NCI-H2196 (cell line): ENCODE results near the gene CLCN7.

Experiments
- DNase-seq: peaks from one replicate; lab custom pipeline; 2025; ENCODE audit not compliant: unreplicated experiment; lab: John Stamatoyannopoulos, UW

Gene CLCN7, protein sequence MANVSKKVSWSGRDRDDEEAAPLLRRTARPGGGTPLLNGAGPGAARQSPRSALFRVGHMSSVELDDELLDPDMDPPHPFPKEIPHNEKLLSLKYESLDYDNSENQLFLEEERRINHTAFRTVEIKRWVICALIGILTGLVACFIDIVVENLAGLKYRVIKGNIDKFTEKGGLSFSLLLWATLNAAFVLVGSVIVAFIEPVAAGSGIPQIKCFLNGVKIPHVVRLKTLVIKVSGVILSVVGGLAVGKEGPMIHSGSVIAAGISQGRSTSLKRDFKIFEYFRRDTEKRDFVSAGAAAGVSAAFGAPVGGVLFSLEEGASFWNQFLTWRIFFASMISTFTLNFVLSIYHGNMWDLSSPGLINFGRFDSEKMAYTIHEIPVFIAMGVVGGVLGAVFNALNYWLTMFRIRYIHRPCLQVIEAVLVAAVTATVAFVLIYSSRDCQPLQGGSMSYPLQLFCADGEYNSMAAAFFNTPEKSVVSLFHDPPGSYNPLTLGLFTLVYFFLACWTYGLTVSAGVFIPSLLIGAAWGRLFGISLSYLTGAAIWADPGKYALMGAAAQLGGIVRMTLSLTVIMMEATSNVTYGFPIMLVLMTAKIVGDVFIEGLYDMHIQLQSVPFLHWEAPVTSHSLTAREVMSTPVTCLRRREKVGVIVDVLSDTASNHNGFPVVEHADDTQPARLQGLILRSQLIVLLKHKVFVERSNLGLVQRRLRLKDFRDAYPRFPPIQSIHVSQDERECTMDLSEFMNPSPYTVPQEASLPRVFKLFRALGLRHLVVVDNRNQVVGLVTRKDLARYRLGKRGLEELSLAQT

DNA sequence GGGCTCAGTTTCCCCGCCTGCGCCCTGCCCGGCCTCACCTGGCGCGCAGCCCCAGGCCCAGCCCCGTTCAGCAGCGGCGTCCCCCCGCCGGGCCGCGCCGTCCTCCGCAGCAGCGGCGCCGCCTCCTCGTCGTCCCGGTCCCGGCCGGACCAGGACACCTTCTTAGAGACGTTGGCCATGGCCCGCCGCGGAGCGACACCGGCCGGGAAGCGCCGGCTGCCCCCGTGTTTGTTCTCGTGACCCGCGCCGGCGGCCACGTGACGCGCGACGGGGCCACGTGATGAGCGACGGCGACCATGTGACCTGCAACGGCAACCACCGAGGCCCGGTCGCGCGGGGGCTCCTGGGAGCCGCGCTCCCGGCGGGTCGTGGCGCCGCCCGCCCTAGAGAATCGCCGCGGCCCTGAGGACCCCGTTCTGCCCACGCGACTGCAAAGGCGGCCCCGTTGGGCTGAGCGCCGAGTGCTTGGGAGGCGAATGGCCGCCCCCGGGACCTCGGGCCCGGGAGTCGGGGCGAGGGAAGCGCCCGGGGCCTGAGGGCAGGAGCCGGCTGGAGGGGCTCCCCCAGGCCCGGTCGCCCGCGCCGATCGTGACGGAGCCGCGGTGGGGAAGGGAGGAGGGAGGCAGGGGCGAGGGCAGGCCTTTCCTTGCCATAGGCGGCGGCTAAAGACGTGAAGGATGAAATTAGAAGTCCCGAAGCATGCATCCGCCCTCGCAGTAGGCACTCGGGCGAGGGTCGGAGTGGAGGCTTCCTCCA lies at the start of gene CLCN7:
Gene CLCN7 (minus strand): TSS at position 233 of the 756 bp plus-strand sequence. CDS start 54 bp downstream, at position 179.
- DNase-seq, result peak; percentile 92

DNA sequence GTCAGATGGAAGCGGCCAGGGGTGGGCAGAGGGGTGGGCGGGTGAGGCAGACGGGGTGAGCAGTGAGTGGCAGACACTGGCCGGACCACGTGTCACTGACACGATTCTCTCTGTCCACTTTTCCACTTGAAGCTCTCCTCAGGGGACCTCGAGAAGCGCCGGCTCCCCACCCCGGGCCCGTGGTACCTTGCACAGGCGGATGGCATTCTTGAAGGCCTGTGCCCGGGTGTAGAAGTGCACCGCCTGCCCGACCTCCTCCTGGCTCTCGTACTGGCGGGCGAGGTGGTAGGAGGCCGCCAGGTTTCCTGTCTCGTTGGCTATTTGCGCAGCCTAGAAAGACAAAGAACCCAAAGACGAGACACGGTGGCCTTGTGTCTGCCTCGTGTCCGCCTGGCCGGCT lies 49.5 kb upstream of the CLCN7 start:
- DNase-seq, result no peak

DNA sequence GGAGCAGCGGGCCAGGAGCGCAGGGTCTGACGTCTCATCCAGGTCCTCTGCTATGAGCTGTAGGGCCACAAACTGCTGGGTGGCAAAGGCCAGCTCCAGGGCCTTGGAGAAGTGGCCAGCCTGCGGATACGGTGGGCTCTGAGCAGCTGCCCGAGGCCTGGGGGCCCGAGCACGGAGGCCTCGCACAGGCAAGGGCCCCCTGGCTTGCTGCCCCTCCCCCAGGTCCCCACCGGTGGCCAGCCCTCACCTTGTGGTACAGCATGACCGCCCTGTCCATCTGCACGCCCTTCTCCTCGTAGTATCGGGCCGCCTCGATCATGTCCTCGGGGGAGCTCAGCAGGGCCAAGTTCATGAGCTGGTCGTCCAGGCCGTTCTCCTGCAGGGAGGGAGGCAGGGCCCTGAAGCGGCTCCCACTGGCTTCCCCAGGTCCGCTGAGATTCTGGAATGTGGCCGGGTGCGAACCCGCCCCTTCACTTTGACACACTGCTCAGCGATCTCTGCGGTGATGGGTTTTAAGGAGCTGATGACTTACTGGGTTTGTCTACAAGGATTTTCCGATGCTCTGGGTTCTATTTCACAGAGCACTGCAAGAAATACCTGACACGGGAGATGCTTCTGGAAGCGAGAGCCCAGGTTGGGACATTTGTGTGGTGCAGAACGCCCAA lies 48.9 kb upstream of the CLCN7 start:
- no peak for DNase-seq

DNA sequence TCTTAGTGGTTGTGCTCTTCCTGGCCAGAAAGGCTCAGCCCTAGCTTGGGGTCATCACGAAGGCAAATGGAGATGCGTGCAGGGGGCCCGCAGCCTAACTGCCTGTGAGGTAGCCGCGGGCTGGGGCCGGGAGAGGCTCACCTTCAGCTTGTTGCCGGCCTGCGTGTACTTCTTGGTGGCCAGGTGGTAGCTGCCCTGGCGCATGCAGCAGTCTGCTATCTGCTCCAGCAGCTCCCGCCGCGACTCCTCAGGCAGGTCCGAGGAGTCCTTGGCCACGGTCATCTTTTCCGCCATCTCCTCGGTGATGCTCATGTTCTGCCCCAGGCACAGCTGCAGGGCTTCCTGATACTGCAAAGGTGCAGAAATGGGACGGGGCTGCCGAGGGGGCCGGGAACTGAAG lies 45.6 kb upstream of the CLCN7 start:
- DNase-seq, result no peak

DNA sequence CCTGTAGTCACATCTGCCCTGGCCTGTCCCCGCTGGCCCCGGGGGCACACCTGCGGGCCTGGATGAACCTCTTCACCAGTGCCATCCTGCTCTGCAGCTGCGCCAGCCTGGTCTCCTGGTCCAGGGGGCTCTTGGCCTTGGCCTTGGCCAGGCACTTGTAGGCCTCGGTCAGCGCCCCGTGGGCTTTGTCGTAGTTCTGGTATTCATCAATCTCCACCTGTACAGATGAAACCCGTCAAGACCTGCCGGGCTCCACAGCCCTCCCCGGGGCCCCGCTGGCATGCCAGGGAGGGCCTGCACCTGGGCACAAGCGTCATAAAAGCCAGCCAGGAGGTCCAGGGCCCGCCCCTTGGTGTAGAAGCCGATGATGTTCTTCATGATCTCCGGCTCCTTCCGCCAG lies 45.0 kb upstream of the CLCN7 start:
- no peak for DNase-seq

DNA sequence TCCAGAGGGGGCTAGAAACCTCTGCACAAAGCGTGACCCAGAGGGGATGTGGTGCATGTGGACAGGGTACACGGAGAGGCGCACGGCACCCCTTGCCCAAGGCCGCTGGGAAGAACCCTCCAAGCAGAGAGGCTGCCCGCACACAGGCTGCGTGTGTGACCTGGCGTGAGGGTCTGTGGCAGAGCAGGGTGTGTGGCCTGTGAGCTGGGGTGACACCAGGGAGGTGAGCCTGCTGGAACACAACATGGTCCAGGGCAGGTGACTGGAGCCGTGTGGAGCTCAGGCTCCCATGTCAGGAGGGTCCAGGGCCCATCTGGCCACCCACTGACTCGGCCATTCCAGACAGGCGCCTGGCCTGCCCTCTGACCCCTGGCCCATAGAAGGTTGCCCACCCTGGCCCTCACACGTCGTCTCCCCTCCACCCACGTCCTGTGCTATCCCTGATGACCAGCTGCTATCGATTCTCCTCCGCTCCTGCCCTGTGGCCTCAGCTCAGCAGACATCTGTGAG lies 43.9 kb upstream of the CLCN7 start:
- no peak for DNase-seq

DNA sequence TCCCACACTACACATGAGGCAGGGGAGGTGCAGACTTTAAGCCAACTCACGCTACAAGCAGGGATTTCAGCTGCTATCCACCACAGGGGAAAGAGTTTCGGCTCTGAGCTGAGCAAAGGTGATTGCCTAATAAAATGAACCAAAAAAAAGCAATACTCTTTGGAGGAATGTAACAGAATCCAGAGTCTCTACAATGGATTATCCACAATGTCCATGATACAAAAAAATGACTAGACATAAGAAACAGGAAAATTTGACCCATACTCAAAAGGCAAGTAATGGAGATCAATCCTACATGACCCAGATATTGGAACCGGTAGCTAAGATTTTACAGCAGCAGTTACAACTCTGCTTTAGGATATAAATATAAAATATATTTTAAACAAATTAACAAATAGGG lies 39.7 kb upstream of the CLCN7 start:
- DNase-seq, result no peak

DNA sequence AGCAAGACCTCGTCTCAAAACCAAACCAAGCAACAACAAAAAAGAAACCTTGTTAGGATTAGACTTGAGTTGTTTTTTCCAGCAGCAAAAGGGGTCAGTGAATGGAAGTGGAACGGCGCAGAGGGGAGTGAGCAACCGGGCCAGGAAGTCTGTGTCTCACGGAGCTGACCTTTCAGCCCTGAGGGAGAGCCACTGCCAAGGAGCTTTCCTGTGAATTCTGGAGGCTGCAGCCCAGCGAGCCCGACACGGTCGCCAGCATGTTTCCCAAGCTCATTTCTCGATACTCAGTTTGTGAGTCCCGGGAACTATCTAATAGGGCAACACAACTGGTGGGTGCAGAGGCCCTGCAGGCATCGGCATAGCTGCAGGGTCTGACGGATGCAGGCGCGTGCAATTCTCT lies 37.9 kb upstream of the CLCN7 start:
- DNase-seq, result no peak

DNA sequence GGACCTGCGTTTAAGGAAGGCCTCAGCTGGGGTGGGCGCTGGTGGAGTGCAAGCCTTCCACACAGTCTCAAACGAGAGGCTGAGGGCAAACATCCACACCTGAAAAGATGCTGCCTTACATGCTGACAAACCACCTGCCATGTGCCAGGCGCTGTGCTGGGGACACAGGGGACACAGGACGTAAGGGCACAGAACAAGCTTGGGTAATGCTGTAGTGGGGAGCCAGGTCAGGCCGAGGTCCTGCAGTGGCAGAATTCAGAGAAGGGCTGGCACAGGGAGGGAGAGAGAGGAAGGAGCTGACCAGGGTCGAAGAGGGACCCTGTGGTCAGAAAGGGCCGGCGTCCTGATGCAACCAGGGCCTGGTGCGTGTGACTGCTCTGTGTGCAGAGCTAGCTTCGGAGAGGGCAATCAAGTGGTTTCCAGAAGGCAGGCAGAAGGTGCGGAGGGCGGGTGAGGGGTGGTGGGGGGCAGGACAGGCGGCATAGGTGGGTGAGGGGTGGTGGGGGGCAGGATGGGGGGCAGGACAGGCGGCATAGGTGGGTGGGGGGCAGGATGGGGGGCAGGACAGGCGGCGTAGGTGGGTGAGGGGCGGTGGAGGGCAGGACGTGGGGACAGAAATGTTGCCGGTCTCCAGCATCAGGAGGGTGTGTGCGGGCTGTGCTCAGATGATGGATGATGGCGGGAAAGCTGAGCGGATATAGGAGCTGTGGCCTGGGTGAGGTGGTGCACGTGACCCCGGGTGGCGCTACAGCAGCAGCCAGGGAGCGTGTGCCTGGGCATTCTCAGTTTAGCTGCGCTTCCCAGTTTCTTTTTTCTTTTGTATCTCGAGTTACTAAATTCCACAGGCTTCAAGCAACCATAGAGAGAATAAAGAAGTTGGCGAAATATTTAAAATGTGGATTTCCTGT lies 37.1 kb upstream of the CLCN7 start:
- DNase-seq, result no peak

DNA sequence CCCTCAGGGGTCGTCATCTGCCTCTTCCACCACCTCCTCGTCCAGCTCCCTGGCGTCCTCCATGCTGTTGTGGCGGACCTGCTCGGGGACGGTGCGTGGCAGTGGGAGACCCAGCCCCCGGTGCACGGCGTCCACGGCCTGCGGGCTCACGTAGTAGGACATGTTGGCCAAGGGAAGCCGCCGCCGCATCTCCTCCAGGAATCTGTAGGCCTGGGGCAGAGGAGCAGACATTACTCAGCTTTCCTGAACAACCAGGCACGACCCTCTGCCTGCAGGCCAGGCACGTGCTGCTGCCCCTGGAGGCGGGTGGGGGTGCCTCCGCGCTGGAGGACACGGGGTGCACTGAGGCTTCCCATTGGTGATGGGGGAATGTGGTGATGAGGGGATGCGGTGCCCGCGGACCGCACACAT lies 36.1 kb upstream of the CLCN7 start:
- no peak for DNase-seq

DNA sequence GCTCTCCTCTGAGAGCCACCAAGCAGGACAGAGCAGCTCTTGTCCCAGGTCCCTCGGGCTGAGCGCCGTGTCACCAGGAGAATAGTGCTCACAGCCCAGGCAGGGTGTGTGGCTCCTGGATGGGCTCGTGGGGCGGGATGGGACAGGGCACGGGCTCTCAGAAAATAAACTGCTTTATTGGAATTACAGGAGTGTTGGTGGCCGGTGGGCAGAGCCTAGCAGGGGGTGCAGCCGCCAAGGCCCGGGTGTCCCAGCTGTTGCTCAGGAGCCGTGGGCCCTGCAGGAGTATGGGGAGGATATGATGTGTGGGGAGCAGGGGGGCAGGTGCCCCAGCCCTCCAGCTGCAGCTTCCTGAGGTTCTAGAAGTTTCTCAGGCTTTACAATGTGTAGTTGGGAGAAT lies 35.4 kb upstream of the CLCN7 start:
- no peak for DNase-seq

DNA sequence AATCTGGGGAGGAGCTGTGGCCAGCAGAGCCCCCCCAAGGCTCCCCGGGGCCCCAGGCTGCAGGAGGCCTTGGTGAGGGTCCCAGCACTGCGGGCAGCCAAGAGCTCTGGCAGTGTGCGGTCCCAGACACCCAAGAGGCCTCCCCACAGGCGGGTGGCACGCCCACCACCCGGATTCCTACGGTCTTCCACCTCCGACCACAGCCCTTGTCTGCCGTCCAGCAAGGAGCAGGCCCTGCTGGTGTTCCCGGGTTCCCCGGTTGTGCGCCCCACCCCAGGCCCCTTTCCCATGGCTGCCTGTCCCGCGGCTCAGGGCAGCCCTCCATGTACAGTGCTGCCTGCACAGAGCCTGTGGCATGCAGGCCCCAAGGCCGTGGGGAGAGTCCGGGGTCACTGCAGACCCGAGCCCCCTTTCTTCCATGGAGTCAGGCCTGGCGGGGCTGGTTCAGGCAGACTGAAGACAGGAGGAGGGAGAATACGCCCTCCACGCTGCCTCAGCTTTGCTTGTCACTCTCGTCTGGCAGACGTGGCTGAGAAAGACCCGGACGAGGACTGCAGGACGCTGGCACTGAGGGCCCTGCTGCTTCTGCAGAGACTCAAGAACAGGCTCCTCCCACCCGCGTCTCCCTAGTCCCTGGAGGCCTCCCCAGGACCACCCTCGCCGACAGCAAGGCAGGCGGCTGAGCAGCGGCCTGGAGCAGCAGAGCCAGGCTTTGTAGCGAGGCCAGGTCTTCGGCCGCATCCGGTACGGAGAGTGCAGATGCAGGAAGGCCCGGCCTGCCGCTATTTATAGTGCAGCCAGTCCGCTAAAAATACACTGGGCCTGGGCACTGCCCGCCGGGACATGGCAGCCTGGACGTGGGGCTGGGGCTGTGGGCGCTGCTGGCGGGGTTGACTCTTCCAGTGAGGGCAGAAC lies 34.7 kb upstream of the CLCN7 start:
- no peak for DNase-seq

DNA sequence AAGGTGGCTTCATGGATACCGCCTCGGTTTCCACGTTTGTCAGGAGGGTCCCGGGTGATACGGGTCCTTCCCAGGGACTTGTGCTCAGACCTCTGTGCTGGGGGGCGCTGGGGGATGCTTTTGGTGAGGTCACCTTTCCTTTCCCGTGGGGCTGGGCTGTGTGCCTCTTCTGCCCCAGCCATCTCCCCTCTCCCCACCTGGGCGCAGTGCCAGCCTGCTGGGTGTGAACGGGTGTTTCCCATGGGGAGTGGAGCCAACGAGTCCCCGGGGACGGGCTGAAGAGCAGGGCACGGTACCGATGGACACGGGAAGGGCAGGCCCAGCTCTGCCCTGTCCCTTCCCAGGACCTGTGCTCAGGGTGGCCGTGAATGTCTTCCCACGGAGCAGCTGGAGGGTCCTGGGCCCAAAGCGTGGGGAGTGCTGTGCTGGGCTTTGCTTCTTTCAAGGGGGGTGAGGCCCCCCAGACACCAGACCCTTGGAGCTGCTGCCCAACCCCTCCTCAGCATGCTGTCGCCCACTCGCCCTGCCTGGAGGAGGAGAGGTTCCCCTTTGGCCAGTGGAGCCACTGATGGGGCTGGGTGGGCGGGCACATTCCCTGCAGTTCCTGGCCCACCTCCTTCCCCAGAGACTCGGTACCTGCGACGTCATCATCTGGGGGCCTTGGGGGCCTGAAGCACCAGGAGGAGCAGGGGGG lies 33.8 kb upstream of the CLCN7 start:
- DNase-seq, result no peak

DNA sequence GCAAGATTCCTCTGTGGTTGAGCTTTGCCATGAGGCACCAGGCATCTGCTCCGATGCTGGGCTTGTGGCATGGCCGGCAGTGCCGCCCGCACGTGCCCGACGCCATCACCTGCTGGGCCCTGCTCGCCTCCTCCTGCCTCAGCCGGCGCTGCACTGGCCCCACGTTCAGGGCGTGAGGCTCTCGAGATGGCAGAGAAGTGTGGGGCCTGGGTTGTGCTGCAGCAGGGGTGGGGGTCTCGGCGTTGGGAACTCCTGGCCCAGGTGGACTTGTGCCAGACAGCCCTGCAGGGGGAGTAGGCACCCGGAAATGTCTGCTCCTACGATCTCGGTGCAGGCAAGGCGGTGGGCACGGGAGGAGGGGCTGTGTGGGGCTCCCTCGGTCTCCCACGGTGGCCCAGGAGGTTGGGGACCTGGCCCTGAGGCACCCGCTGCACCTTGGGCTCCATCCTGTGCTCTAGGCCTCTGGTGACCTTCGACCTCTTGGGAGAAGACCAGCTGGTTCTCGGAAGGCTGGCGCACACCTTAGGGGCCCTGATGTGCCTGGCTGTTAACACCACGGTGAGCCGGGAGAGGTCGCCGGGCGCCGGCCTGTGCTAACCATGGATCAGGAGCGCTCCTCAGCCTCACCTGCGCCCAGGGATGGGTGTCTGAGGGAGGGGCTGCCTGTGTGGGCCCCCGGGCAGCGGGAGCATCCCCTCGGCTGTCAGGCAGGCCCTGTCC lies 31.8 kb upstream of the CLCN7 start:
- no peak for DNase-seq

DNA sequence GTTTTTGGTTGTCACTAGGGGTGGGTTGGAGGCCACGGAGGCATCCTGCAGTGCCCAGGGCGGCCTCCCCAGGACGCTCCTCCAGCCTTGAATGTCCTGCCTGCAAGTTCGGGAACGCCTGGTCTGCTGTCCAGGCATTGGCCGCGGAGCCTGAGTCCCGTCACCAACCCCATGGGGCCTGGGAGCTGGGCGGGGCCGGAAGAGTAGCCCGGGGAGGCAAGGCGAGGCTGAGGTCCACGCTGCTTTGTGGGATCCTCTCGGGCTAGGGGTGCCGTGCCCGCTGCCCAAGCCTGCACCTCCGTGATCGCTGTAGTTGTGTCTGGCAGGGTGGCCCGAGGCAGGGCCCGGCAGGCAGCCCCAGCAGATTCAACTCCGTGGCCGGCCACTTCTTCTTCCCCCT lies 31.1 kb upstream of the CLCN7 start:
- no peak for DNase-seq

DNA sequence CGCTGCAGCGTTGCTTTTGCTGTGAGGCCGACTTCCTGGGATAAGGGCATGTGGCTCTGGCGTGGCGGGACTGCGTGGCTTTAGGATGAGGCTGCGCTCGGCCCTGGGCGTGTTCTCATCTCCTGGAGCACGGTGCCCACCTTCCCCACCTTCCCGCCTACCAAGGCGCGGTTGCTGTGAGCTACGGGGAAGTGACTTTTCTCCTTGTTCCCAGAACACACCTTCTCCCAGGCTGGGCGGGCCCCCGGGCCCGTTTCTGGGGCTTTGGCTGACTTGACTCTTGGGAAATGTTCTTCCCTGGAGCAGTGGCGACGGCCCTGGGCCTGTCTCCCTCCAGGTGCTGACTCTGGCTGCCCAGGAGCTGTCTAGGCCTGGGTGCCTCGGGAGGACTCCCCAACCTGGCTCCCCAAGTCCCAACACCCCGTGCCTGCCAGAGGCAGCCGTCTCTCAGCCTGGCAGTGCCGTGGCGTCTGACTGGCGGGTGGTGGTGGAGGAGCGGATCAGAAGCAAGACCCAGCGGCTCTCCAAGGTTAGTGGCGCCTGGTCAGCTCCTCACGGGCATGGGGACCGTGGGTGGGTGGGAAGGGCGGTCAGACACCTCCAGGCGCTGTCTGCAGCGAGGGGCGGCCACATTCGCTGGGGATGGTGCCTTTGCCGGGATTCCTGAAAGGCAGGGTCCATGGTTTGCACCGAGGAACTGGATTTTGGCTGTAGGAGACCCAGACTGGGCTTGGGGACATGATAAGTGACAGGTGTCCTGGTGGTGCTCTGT lies 30.4 kb upstream of the CLCN7 start:
- DNase-seq, result no peak
